HG03108 (cell line): ENCODE results near the gene SLC13A3.

ENCODE experiments used
- ATAC-seq: cut with Tn5 transposase; IDR thresholded peaks from one replicate; pipeline ENCODE4 v1.9.1; 2021; ENCODE audit warnings: moderate library complexity; ENCODE audit not compliant: unreplicated experiment

The SLC13A3 gene, protein sequence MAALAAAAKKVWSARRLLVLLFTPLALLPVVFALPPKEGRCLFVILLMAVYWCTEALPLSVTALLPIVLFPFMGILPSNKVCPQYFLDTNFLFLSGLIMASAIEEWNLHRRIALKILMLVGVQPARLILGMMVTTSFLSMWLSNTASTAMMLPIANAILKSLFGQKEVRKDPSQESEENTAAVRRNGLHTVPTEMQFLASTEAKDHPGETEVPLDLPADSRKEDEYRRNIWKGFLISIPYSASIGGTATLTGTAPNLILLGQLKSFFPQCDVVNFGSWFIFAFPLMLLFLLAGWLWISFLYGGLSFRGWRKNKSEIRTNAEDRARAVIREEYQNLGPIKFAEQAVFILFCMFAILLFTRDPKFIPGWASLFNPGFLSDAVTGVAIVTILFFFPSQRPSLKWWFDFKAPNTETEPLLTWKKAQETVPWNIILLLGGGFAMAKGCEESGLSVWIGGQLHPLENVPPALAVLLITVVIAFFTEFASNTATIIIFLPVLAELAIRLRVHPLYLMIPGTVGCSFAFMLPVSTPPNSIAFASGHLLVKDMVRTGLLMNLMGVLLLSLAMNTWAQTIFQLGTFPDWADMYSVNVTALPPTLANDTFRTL

DNA sequence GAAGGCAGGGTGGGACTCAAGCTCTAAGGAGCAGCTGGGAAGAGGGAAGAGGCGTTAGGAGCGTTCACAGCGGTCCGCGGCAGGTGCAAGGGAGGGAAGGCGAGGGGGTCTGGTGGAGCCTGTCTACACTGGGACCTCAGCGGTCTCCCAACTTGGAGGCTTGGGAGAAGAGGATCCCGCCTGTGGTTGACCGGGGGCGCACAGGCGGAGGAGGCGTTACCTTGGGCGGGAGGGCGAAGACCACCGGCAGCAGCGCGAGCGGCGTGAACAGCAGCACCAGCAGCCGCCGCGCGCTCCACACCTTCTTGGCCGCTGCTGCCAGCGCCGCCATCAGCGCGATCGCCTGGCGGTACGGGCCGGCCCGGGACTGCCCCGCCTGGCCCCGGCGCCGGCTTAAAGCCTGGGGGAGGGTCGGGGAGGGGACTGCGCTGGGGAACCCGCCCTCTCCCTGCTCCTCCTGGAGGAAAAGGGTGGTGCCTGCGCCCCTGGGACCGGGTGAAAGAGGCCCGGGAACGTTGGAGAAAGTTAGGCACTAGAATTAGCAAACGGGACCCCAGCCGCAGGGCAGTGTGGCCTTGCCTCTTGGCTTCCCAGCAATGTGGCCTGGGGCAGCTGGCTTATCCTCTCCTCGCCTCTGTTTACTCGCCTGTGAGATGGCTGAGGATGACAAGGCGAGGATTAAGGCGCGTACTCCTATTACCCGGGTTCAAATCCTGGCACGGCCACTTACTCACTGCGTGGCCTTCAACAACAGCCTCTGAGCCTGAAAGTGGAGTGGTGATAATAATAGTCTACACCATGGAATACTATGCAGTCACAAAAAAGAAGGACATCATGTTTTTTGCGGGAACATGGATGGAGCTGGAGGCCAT, at the start of gene SLC13A3:
SLC13A3 (minus strand) TSS at position 369 of the 872 bp plus-strand sequence; CDS start at position 331, 38 bp downstream.
- no peak for ATAC-seq

DNA sequence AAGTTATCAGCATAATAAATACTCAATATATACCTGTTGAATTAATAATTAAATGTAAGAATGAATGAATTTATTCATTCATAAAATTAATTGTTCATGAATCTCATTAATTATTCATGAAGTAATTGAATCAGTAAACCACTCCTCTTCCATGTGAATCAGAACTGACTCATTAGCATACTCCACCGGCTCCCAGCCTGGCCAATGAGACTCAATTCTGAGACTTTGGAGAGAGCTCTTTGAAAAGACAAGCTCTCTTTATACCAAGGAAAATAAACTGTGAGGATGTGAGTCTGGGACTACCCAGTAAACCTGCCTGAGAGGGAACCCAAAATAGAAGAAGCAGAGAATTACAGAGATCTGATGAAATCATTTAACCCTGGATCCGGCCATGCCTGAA, 49.8 kb upstream of the SLC13A3 start:
- no peak for ATAC-seq

DNA sequence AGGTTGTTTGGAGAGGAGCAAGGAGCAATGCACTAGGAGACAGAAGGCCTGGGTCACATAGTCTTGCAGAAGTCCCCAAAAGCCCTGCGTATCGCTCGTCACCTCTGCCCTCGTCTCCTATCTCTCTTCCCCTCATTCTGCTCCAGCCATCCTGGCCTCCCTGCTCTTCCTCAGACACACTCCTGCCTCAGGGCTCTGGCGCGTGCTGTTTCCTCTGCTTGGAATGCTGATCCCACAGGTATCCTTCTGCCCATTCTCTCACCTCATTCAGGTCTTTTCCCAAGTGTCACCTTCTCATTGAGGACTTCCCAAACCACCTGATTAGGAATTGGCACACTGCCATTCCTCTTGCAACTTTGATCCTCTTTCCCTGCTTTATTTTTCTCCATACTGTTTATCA, 49.2 kb upstream of the SLC13A3 start:
- no peak for ATAC-seq

DNA sequence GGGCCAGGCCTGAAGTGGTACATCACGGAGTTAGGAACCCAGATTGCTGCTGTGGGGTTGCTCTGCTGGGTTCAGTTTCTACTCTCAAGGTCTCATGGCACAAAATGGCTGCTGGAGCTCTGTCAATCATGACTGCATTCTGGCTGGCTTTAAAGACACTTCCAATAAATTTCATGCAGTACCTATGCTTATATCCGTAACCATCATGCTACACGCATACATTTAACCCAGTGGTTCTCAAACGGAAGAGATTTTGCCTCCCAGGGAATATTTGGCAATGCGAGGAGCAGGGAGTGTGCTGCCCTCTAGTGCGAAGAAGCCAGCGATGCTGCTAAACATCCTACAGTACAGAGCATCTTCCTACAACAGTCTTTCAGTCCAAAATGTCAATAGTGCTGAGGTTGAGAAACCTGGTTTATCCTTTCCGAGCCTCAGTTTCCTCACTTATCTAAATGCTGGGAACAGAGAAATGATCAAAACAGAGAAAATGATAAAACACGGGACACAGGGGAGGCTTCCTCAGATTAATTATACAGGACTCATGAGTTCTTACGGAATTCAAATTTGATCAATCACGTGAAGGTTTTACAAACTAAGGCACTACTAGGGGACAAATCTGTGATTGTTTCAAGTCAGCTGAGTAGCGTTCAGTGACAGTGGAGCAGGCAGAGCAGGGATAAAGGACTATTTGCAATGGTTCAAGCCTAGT, 48.5 kb upstream of the SLC13A3 start:
- no peak for ATAC-seq

DNA sequence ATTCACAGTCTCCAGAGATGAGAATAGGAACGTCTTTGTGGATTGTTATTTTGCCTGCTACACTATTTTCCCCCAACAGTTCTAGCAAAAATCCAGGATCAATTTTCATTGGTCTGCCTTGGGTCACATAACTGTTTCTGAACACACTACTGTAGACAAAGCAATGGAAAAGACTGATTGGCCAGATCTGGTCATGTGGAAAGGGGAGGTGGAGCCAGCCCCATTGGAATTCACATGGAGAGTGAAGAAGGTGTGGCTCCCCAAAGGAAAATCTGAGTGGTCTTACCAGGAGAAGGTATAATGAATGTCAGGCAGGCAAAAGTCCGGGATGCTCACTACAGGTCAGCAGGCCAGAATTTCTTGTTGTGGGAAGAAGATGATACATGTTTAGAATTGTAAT, 47.5 kb upstream of the SLC13A3 start:
- no peak for ATAC-seq

DNA sequence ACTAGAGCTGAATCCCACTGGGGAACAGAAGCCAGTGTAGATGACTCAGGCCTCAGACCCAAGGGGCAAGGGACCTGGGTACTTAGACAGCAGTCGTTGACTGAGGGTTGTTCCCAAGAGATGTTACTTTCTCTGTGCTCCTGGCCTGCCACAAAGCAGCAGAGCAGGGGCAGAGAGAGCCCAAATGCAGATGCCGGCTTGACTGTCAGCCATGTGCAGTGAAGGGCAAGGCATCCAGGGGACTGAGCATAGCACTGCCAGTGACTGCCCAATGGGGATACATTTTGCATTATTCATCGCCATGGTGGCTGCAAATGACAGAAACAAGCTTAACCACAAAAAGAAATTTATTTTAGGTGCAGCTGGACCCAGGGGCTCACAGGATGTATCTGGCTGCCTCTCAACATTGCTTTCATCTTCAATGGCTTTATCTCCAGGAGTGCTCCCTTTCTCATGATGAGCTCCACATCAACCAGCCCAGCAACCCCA, 45.6 kb upstream of the SLC13A3 start:
- ATAC-seq = no peak

DNA sequence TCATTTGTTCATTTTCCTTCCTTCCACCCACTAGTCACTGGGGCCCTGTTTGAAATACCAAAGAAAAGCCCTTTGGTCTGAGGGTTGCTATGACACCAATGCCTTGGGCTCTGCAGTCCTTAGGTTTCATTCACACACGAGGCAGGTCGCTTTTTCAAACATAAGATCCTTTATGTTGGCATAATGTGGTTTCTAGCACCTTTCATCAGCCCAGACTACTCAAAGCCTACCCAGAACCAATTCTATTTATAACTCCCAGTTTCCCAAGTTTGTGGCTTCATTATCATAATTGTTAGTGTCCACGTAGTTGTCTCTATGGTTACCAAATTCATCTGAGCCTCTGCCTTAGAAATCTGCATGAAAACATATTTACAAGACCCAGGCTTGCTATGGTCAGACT, 44.6 kb upstream of the SLC13A3 start:
- no peak for ATAC-seq

DNA sequence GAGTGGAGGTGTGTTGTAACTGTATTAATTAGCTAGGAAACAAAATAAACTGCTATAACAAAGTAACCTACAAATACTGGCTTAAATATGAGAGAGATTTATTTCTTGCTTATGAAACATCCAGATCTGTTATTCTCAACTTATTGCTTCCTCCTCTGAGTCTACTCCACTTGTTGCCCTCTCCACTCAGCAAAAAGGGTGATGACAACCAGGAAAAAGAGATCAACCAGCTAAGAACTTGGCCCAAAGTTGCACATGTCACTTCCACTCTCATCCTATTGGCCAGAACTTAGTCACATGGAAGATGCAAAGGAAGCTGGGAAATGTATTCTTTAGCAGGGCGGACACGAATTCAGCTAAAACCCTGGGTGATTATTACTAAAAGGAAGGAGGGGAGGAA, 43.2 kb upstream of the SLC13A3 start:
- no peak for ATAC-seq

DNA sequence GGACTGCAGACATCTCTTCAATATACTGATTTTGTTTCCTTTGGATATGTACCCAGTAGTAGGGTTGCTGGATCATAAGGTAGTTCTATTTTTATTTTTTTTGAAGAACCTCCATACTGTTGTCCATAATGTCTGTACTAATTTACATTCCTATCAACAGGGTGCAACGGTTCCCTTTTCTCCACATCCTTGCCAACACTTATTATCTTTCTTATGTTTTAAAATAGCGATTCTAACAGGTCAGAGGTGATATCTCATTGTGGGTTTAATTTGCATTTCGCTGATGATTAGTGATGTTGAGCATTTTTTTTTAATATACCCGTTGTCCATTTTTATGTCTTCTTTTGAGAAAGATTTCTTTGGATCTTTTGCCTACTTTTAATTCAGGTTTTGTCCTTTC, 39.9 kb upstream of the SLC13A3 start:
- ATAC-seq = no peak

DNA sequence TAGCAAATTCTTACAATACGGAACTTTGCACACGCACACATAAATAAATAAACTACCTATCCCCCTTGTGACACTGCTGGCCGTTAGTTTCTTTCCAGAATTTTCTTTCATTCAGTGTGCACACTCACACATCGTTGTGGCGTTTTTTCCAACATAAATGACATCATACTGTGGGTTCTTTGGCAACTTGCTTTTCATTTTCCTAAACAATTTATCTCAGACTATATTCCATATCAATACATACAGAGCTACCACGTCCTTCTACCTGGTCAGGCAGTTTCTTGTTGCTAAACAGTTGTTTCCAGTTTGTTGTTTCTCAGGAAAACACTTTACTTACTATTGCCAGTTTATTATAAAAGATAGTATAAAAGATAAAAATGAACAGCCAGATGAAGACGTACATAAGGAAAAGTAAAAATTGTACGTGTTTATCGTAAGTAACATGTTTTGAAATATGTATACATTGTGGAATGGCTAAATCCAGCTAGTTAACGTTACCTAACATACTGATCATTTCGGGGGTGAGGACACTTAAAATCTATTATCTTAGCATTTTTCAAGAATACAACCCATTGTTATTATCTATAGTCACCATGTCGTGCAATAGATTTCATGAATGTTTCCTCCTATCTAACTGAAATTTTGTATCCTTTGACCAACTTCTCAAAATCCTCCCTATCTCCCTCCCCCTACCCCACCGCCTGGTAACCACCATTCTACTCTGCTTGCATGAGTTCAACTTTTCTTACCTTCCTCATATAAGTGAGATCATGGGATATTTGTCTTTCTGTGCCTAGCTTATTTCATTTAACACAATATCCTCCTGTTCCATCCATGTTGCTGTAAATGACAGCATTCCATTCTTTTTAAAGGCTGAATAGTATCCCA, 39.2 kb upstream of the SLC13A3 start:
- ATAC-seq = no peak

DNA sequence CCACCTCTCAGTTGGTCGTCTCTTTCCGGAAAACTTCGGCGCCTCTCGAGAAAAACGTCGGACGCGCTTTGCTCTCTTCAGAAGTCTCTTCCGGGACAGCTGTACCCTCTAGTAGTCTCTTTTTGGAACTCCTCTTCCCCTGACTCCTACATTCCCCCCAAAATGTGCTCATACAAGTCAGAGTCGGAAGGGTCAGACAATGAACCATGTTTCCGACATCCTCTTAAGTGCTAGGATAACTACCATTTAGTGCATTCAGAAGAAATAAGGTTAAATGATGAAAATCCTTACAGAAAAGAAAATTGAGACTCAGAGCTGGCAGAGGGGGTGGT, 38.5 kb upstream of the SLC13A3 start:
- no peak for ATAC-seq

DNA sequence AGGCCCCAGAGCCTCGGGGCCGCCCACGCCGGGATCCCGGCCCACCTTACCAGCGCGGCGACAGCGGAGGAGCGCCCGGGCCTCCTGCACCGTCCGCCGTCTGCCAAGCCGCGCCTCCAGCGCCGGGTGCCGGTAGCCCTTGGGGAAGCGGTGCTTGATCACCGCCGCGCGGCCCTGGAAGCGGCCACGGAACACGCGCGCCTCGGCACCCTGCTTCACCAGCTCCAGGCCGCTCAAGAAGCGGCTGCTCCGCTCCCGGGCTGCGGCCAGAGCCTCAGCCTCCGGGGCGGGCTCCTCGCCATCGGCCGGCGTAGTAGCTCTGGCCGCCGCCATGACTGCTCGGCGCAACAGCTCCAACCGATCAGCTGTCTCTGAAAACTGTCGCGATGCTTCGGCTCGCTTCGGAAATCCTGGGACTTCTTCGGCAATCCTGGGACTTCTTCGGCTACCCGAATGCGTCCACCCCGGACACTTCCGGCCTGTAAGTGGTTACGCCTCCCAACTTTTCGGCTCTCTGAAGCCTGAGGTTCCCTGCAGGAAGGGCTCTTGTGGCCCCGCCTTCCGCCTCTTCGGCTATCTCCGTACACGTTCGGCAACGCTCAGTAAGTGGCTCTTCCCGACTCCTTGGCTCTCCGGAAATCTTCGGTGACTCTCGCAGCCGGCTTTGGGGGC, 38.0 kb upstream of the SLC13A3 start, which contains the start of gene TP53RK:
TP53RK (minus strand) TSS at position 363 of the 672 bp plus-strand sequence; CDS start at position 333, 30 bp downstream.
- ATAC-seq = peak; percentile 91

DNA sequence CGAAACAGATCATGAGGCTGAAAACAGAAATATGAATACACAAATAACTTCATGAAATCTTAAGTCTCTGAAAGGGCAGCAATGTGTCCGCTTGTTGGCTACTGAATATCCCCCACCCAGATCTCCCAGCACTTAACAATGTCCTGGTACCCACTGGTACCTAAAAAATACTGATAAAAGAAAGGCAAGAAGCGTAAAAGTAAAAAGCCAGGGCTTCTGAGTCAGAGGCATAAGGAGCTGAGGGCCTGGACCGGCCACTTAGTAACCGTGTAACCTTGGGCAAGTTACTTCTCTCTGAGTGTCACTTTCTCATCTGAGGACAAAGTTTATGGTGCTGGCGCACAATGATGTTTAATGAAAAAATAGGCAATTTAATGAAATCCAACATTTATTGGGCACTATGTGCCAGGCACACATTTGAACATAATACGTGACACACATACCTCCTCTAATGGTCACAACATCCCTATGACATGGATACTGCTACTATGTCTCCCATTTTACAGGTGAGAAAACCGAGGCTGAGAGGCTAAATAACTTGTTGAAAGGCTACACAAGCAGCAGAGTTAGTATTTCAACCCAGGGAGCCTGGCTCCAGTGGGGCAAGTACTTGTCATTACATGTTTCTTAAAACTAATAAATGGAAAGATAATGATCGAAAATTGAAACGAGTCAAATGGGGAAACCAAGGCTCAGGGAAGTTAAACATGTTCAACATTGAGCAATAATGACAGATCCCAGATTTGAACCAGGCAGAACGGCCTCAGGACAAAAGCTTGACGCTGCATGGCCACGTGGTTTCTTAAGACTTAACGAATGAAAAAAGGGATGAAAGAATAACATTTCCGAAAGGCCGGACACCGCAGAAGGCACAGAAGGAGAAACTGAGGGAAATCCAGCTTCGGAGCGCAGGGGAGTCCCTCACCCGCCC, 37.2 kb upstream of the SLC13A3 start:
- ATAC-seq = no peak

DNA sequence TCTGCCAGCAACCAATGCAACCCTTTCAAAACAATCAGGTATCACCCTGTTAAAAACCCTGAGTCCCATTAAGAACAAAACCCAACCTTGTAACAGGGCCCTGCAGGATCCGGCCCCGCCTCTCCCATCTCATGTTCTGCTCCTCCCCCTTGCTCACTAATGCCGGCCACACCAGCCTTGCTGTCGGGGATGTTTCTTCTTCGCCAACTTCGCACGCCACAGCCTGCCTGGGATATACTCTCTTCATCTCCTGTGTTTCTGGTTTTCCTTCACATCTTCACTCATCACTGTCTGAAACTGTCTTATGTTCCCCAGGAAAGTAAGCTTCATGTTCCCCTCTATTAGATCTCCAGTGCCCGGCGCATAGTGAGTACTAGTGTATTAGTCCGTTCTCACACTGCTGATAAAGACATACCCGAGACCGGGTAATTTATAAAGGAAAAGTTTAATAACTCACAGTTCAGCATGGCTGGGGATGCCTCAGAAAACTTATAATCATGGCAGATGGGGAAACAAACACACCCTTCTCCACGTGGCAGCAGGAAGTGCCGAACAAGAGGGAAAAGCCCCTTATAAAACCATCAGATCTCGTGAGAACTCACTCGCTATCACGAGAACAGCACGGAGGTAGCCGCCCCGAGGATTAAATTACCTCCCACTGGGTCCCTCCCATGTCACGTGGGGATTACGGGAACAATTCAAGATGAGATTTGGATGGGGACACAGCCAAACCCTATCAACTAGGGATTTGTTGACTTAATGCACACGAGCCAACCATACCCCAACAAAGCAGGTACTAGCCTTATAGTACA, 32.9 kb upstream of the SLC13A3 start:
- ATAC-seq = no peak

DNA sequence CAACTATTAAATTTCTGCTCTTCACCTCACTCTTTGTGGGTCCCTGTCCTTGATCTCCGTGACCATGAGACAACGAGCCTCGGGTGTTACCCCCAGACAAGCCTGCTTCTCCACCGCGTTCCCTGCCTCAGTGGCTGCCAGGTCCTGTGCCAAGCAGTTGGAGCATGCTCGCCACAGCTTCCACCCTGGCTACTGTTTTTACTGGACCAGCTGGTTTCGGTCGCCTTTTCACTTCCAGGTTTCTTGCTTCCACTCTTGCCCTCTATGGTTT, 32.3 kb upstream of the SLC13A3 start:
- ATAC-seq = no peak

DNA sequence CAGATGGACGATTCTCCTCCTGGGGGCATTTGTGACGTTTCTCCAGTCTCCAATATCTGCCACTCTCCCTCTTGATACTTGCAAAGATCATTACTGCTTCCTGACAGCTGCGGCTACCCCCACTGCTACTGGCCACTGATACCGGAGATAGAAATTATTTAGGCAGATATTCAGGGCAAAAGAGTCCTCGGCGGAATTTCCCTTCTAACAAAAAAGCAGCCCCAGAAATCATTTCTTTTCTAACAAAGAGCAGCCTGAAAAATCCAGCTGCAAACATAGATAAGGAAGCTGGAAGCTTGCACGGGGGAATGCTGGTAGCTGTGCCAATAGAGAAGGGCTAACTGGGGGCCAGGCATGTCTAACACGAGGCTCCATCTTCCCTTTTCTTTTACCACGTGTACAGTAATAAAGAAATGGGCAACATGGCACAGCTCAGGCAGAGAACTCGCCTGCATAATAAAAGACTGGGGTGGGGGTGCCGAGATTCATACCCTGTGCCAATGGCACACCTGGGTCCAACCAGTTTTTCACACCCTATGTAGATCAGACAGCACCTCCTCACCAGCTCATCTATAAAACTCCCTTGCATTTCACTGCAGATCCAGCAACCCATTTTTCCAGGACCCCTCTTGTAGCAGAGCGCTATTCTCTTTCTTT, 31.9 kb upstream of the SLC13A3 start:
- ATAC-seq = no peak
